Nephron (organoid): ENCODE data around the gene ZNF516.

Source experiments
- H3K27ac Mint-ChIP-seq, 3 experiments: 2 replicates each; pipeline ENCODE4 v1.8.0; 2020; ENCODE audit warnings: mixed read lengths in 3 of 3, mild to moderate bottlenecking in 2 of 3, moderate library complexity in 1 of 3
- H3K27me3 Mint-ChIP-seq: 2 replicates; pipeline ENCODE4 v1.8.0; 2021; ENCODE audit warnings: low read depth, mild to moderate bottlenecking, moderate library complexity, mixed read lengths
- H3K36me3 Mint-ChIP-seq: 2 replicates; pipeline ENCODE4 v1.8.0; 2020; ENCODE audit warnings: low read depth, mixed read lengths
- H3K4me1 Mint-ChIP-seq: 2 replicates; pipeline ENCODE4 v1.8.0; 2020; ENCODE audit warnings: mixed read lengths
- H3K4me3 Mint-ChIP-seq, 3 experiments: 2 replicates each; pipeline ENCODE4 v1.8.0; 2020; ENCODE audit warnings: mild to moderate bottlenecking in 3 of 3, mixed read lengths in 3 of 3, moderate library complexity in 2 of 3
- H3K9me3 Mint-ChIP-seq: 2 replicates; pipeline ENCODE4 v1.8.0; 2020; ENCODE audit warnings: mixed read lengths
- TF ChIP-seq, protein P1 (sequence below), 3 experiments: fragments of 200-600 bp; sonication (generic); IDR thresholded peaks; one replicate each; pipeline ENCODE4 v1.5.0; 2021; ENCODE audit warnings: antibody characterized with exemption in 3 of 3; ENCODE audit not compliant: unreplicated experiment in 3 of 3

Gene ZNF516

DNA sequence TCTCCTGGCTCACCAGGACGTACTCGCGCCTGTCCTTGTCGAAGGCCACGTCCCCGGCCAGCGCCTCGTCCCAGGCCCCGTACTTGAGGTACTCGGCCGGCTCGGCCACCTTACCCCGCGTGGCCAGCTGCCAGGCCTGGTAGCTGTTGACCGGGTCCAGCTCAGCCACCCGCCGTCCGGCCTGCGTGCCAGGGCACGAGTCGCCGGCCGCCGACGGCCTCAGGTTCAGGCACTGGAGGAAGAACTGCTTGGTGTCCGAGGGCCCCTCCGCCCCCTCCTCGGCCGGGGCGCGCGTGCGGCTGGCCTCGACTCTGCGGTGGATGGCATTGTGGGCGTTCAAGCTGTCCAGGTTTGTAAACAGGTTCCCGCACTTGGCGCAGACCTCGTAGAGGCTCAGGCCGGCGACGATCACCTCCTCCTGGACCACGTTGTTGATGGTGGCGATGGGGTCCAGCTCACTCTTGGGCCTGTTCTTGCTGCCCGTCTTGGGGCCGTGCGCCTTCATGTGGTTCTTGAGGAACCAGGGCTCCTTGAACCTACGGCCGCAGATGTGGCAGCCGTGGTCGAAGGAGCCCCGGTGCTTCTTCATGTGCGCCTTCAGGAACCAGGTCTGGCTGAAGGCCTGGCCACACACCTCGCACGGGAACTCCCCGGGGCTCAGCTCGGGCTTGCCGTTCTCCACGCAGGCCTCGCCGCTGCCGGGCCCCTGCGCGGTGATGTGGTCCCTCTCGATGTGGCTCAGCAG, 53.2 kb downstream of the ZNF516 start:
- TF ChIP-seq, protein P1, sequence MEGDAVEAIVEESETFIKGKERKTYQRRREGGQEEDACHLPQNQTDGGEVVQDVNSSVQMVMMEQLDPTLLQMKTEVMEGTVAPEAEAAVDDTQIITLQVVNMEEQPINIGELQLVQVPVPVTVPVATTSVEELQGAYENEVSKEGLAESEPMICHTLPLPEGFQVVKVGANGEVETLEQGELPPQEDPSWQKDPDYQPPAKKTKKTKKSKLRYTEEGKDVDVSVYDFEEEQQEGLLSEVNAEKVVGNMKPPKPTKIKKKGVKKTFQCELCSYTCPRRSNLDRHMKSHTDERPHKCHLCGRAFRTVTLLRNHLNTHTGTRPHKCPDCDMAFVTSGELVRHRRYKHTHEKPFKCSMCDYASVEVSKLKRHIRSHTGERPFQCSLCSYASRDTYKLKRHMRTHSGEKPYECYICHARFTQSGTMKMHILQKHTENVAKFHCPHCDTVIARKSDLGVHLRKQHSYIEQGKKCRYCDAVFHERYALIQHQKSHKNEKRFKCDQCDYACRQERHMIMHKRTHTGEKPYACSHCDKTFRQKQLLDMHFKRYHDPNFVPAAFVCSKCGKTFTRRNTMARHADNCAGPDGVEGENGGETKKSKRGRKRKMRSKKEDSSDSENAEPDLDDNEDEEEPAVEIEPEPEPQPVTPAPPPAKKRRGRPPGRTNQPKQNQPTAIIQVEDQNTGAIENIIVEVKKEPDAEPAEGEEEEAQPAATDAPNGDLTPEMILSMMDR (IDR thresholded peaks at IDR 0.05; ENCODE audit: unreplicated experiment in 3 of 3) = no peak
- H3K36me3 Mint-ChIP-seq = peaks cover 50% of the 10 kb centered on the region
- peaks cover 60% of the 10 kb centered on the region for H3K4me1 Mint-ChIP-seq
- H3K27ac Mint-ChIP-seq = no peak overlapping the region
- no peaks in the 10 kb centered on the region for H3K27me3 Mint-ChIP-seq
- no peaks in the 10 kb centered on the region for H3K9me3 Mint-ChIP-seq
- H3K4me3 Mint-ChIP-seq = no peak overlapping the region

- Mint-ChIP-seq H3K4me1 (peaks cover 53% of the 10 kb centered on the region), H3K9me3 (no peaks in the 10 kb centered on the region), H3K27me3 (no peaks in the 10 kb centered on the region), H3K27ac (no peak overlapping the region), H3K36me3 (peaks cover 57% of the 10 kb centered on the region), H3K4me3 (no peak overlapping the region)
- TF ChIP-seq, protein P1 (IDR thresholded peaks at IDR 0.05; ENCODE audit: unreplicated experiment in 3 of 3) = no peak
These were observed 53.9 kb downstream of the ZNF516 start for GRCh38 chr18:76441002-76441667.

- Mint-ChIP-seq H3K27me3 (no peaks in the 10 kb centered on the region), H3K4me1 (peaks cover 22% of the 10 kb centered on the region), H3K36me3 (peaks cover 76% of the 10 kb centered on the region), H3K4me3 (no peak overlapping the region), H3K9me3 (no peaks in the 10 kb centered on the region), H3K27ac (no peak overlapping the region)
- TF ChIP-seq, protein P1 (IDR thresholded peaks at IDR 0.05; ENCODE audit: unreplicated experiment in 3 of 3) = no peak
These were observed 57.1 kb downstream of the ZNF516 start for GRCh38 chr18:76437910-76438309.

GRCh38 chr18:76437011-76437410, 58.0 kb downstream of the ZNF516 start:
- no peaks in the 10 kb centered on the region for H3K9me3 Mint-ChIP-seq

GRCh38 chr18:76436342-76436741, 58.7 kb downstream of the ZNF516 start:
- H3K9me3 Mint-ChIP-seq = no peaks in the 10 kb centered on the region

More at GRCh38 chr18:76437011-76437410, 58.0 kb downstream of the ZNF516 start:
- H3K4me1 Mint-ChIP-seq = peaks cover 22% of the 10 kb centered on the region
- no peak overlapping the region for H3K27ac Mint-ChIP-seq
- no peak overlapping the region for H3K4me3 Mint-ChIP-seq
- H3K36me3 Mint-ChIP-seq = peaks cover 85% of the 10 kb centered on the region
- TF ChIP-seq, protein P1 (IDR thresholded peaks at IDR 0.05; ENCODE audit: unreplicated experiment in 3 of 3) = no peak
- no peaks in the 10 kb centered on the region for H3K27me3 Mint-ChIP-seq

More at GRCh38 chr18:76436342-76436741, 58.7 kb downstream of the ZNF516 start:
- TF ChIP-seq, protein P1 (IDR thresholded peaks at IDR 0.05; ENCODE audit: unreplicated experiment in 3 of 3) = no peak
- no peak overlapping the region for H3K27ac Mint-ChIP-seq
- H3K36me3 Mint-ChIP-seq = peaks cover 90% of the 10 kb centered on the region
- H3K27me3 Mint-ChIP-seq = no peaks in the 10 kb centered on the region
- no peak overlapping the region for H3K4me3 Mint-ChIP-seq
- H3K4me1 Mint-ChIP-seq = peaks cover 28% of the 10 kb centered on the region
